ENCODE data around the gene FKBP9. TPM values are rescaled to one million over a fixed set of nuclear protein-coding genes. Genes with fewer than 3 reads are reported as not detected.
"Not testable (repeated sequence)": the region's sequence is repeated elsewhere in the genome, so short reads cannot be mapped to it uniquely, and the experiment has no call there.

Gene FKBP9
- total RNA-seq, 4 donors from 2014 or later: 81.8 to 164 (median 130) TPM

- WGBS, 2 donors: 56 to 66% methylated on average over 5 of the region's 5 CpGs
- intact Hi-C loops (cut with DNase I; ENCODE audit: low total_unique reads); DNase-seq (ENCODE audit: low spot score in 2 of 2); H3K4me3 ChIP-seq (ENCODE audit: low read depth, poor library complexity, severe bottlenecking): not testable (repeated sequence)
Measured at GRCh38 chr7:32966489-32967267, 9.4 kb downstream of the FKBP9 start.

GRCh38 chr7:32967268-32967582, 10.0 kb downstream of the FKBP9 start:
- H3K4me3 ChIP-seq (ENCODE audit: low read depth, poor library complexity, severe bottlenecking); intact Hi-C loops (cut with DNase I; ENCODE audit: low total_unique reads); DNase-seq (ENCODE audit: low spot score in 2 of 2): not testable (repeated sequence)
- WGBS, 2 donors: 82 to 86% methylated on average over 4 of the region's 4 CpGs

GRCh38 chr7:32971967-32972366, 14.7 kb downstream of the FKBP9 start:
- DNase-seq (ENCODE audit: low spot score in 2 of 2); H3K4me3 ChIP-seq (ENCODE audit: low read depth, poor library complexity, severe bottlenecking); intact Hi-C loops (cut with DNase I; ENCODE audit: low total_unique reads): not testable (repeated sequence)
- 15 to 21% methylated on average over 3 of the region's 3 CpGs for WGBS, 2 donors

- H3K4me3 ChIP-seq (ENCODE audit: low read depth, poor library complexity, severe bottlenecking); DNase-seq (ENCODE audit: low spot score in 2 of 2); intact Hi-C loops (cut with DNase I; ENCODE audit: low total_unique reads): not testable (repeated sequence)
- 68 to 78% methylated on average over 2 of the region's 2 CpGs for WGBS, 2 donors
Measured at GRCh38 chr7:32977159-32977558, 19.9 kb downstream of the FKBP9 start.

GRCh38 chr7:32979246-32979645, 22.0 kb downstream of the FKBP9 start:
- H3K4me3 ChIP-seq (ENCODE audit: low read depth, poor library complexity, severe bottlenecking); DNase-seq (ENCODE audit: low spot score in 2 of 2); intact Hi-C loops (cut with DNase I; ENCODE audit: low total_unique reads): not testable (repeated sequence)
- WGBS, 2 donors: 44 to 45% methylated on average over 6 of the region's 6 CpGs

- intact Hi-C loops (cut with DNase I; ENCODE audit: low total_unique reads); DNase-seq (ENCODE audit: low spot score in 2 of 2); H3K4me3 ChIP-seq (ENCODE audit: low read depth, poor library complexity, severe bottlenecking): not testable (repeated sequence)
- WGBS, 2 donors: no CpG with 5 or more reads among the region's 2 CpGs
Measured at GRCh38 chr7:32979902-32980301, 22.7 kb downstream of the FKBP9 start.

- 87 to 96% methylated on average over 4 to 8 of the region's 8 CpGs for WGBS, 2 donors
- intact Hi-C loops (cut with DNase I; ENCODE audit: low total_unique reads); DNase-seq (ENCODE audit: low spot score in 2 of 2); H3K4me3 ChIP-seq (ENCODE audit: low read depth, poor library complexity, severe bottlenecking): not testable (repeated sequence)
Measured at GRCh38 chr7:32988148-32988547, 30.9 kb downstream of the FKBP9 start.

- intact Hi-C loops (cut with DNase I; ENCODE audit: low total_unique reads); DNase-seq (ENCODE audit: low spot score in 2 of 2); H3K4me3 ChIP-seq (ENCODE audit: low read depth, poor library complexity, severe bottlenecking): not testable (repeated sequence)
- 22 to 33% methylated on average over 4 of the region's 5 CpGs for WGBS, 2 donors
Measured at GRCh38 chr7:32991068-32991585, 33.9 kb downstream of the FKBP9 start.

- intact Hi-C loops (cut with DNase I; ENCODE audit: low total_unique reads); H3K4me3 ChIP-seq (ENCODE audit: low read depth, poor library complexity, severe bottlenecking); DNase-seq (ENCODE audit: low spot score in 2 of 2): not testable (repeated sequence)
- WGBS, 2 donors: 66 to 78% methylated on average over 7 to 8 of the region's 9 CpGs
Measured at GRCh38 chr7:32991975-32992700, 34.9 kb downstream of the FKBP9 start.

GRCh38 chr7:32992750-32993149, 35.5 kb downstream of the FKBP9 start:
- DNase-seq (ENCODE audit: low spot score in 2 of 2); intact Hi-C loops (cut with DNase I; ENCODE audit: low total_unique reads): not testable (repeated sequence)
- WGBS, 2 donors: 73 to 87% methylated on average over 6 of the region's 6 CpGs

GRCh38 chr7:32997956-32998355, 40.7 kb downstream of the FKBP9 start:
- H3K4me3 ChIP-seq (ENCODE audit: low read depth, poor library complexity, severe bottlenecking); intact Hi-C loops (cut with DNase I; ENCODE audit: low total_unique reads); DNase-seq (ENCODE audit: low spot score in 2 of 2): not testable (repeated sequence)
- 20 to 47% methylated on average over 2 to 3 of the region's 4 CpGs for WGBS, 2 donors

More at GRCh38 chr7:32992750-32993149, 35.5 kb downstream of the FKBP9 start:
- H3K4me3 ChIP-seq (ENCODE audit: low read depth, poor library complexity, severe bottlenecking): not testable (repeated sequence)

GRCh38 chr7:32998361-32999171, 41.3 kb downstream of the FKBP9 start:
- 11 to 12% methylated on average over 14 of the region's 14 CpGs for WGBS, 2 donors
- H3K4me3 ChIP-seq (ENCODE audit: low read depth, poor library complexity, severe bottlenecking); intact Hi-C loops (cut with DNase I; ENCODE audit: low total_unique reads): not testable (repeated sequence)
- peak in 1 of 2 donors; percentile 63 for DNase-seq (ENCODE audit: low spot score in 2 of 2)

- DNase-seq (ENCODE audit: low spot score in 2 of 2); intact Hi-C loops (cut with DNase I; ENCODE audit: low total_unique reads); H3K4me3 ChIP-seq (ENCODE audit: low read depth, poor library complexity, severe bottlenecking): not testable (repeated sequence)
- 33 to 49% methylated on average over 4 of the region's 4 CpGs for WGBS, 2 donors
Measured at GRCh38 chr7:32999380-32999779, 42.1 kb downstream of the FKBP9 start.

GRCh38 chr7:33003111-33003510, 45.9 kb downstream of the FKBP9 start:
- DNase-seq (ENCODE audit: low spot score in 2 of 2); intact Hi-C loops (cut with DNase I; ENCODE audit: low total_unique reads): not testable (repeated sequence)

More at GRCh38 chr7:33003111-33003510, 45.9 kb downstream of the FKBP9 start:
- not testable (repeated sequence) for H3K4me3 ChIP-seq (ENCODE audit: low read depth, poor library complexity, severe bottlenecking)

Data from lower leg skin (tissue), 4 donors.